GM21515 (cell line): ENCODE results near the gene XG.
"Not testable (repeated sequence)": the region's sequence is repeated elsewhere in the genome, so short reads cannot be mapped to it uniquely, and the experiment has no call there.

Source experiments
- ATAC-seq: cut with Tn5 transposase; IDR thresholded peaks from one replicate; pipeline ENCODE4 v1.9.1; 2021; ENCODE audit not compliant: unreplicated experiment

Gene XG

GRCh38 chrX:2751874-2752300, at the start of gene XG:
TSS of gene XG (plus strand) at chrX:2752040. CDS start at chrX:2752275, 235 bp downstream.
- not testable (repeated sequence) for ATAC-seq

- no peak for ATAC-seq
Observed at GRCh38 chrX:2703991-2704369, 47.9 kb upstream of the XG start.

GRCh38 chrX:2705046-2705832, 46.6 kb upstream of the XG start:
- ATAC-seq: no peak

- ATAC-seq: peak; percentile 83
Observed at GRCh38 chrX:2707334-2707760, 44.5 kb upstream of the XG start.

- ATAC-seq: no peak
Observed at GRCh38 chrX:2708021-2708420, 43.8 kb upstream of the XG start.

GRCh38 chrX:2708592-2709188, 43.1 kb upstream of the XG start:
- ATAC-seq: no peak

- ATAC-seq: no peak
Observed at GRCh38 chrX:2709556-2709955, 42.3 kb upstream of the XG start.

- no peak for ATAC-seq
Observed at GRCh38 chrX:2710041-2710840, 41.6 kb upstream of the XG start.

GRCh38 chrX:2711441-2711840, 40.4 kb upstream of the XG start:
- ATAC-seq: no peak

GRCh38 chrX:2712428-2712827, 39.4 kb upstream of the XG start:
- no peak for ATAC-seq

- ATAC-seq: no peak
Observed at GRCh38 chrX:2712890-2713840, 38.7 kb upstream of the XG start.

GRCh38 chrX:2714551-2714950, 37.3 kb upstream of the XG start:
- ATAC-seq: no peak

GRCh38 chrX:2715066-2715600, 36.7 kb upstream of the XG start:
- no peak for ATAC-seq

GRCh38 chrX:2717312-2717711, 34.5 kb upstream of the XG start:
- no peak for ATAC-seq

- ATAC-seq: no peak
Observed at GRCh38 chrX:2718821-2719220, 33.0 kb upstream of the XG start.

- ATAC-seq: no peak
Observed at GRCh38 chrX:2719774-2720447, 31.9 kb upstream of the XG start.

- ATAC-seq: no peak
Observed at GRCh38 chrX:2723286-2723879, 28.5 kb upstream of the XG start.

GRCh38 chrX:2727264-2727663, 24.6 kb upstream of the XG start:
- ATAC-seq: not testable (repeated sequence)

- ATAC-seq: no peak
Observed at GRCh38 chrX:2732076-2732475, 19.8 kb upstream of the XG start.
